Esophagus mucosa (tissue), 1 donor: Measurements from ENCODE around the gene CNTN4. TPM values are rescaled to one million over a fixed set of nuclear protein-coding genes. Genes with fewer than 3 reads are reported as not detected.

Experiments used
- ATAC-seq: fragments of 200-7000 bp; cut with Tn5 transposase; one replicate; pipeline ENCODE4 v1.9.1; 2020
- total RNA-seq: library from RNA; stranded (reverse); gene quantifications from one replicate; pipeline ENCODE4 v1.2.4, GENCODE V29; 2023
- donor health status: DM: yes; HTN: yes; CAD: no.

The CNTN4 gene
- total RNA-seq, 1 donor from 2014 or later = 0.68 TPM

DNA sequence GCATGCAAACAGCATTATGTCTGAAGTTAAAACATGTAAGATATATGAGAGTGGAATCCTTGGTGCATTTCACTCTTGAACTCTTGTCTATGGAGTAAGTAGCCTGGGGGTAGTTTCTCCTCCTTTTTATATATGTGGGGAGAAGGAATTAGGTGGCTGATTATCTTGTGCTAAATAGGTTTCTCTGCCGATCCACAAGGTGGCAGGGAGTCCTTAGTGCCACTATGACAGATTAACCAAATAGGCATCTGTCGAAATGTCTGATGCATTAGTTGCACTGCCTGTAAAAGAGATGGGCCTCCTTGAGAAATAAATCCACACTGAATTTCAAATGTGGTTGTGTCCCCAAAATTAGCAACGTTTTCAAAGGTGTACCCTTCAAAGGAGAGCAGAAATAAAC is 170.1 kb downstream of the CNTN4 start:
- no peak for ATAC-seq

DNA sequence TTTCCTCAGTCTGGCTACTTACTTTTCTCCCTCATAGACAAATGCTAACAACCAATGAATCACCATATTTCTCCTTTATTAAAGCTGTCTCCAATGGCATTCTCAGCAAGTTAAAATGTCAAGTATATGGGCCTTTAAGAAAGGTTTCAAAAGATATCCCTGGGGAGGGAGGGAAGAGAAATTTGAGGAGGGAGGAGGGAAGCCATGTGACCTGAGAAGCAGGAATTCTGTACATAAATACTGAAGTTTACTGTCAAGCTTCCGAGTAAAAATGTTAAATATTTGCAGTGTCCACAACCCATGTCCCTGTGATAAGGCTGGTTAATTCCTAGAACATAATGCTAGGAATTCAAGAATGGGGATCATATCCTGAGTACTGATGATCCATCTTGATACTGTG is 175.9 kb downstream of the CNTN4 start:
- no peak for ATAC-seq

DNA sequence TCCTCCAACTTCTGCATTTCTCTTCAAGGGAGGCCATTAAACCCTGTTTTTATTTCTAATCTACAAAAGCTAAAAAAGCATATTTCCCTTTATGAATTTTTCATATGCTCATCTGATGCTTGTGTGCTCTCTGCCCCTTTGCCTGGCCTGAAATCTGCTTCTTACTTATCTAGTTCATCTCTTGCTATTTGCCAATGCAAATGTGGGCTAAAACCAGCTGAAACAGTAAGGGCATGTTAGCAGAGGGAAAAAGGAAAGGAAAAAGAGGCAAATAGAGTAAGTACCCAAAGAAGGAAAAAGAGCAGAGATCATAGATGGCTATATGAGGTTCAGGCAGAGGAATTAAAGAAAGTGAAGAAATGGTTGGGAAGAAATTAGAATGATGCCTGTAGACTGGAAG is 185.2 kb downstream of the CNTN4 start:
- no peak for ATAC-seq

DNA sequence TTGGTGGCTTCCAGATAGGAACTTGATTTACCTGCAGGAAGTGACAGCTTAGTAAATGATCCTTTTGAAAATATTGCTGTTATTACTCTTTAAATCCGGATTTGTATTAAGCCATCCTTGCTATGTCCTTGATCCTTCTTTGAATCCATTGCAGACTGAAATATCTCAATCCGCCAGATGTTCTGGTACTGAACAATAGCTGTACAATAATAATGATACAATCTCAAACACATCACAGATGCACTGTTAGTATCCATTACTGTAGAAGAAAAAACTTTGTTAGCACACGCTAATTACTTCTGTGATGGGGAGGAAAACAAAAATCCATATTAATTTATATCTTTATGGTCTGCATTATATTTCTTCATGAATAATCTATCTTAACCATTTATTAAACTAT is 202.3 kb downstream of the CNTN4 start:
- ATAC-seq = no peak

- no peak for ATAC-seq
Observed at GRCh38 chr3:2301361-2301760, 202.7 kb downstream of the CNTN4 start.

GRCh38 chr3:2303566-2303965 is 204.9 kb downstream of the CNTN4 start:
- ATAC-seq = no peak

DNA sequence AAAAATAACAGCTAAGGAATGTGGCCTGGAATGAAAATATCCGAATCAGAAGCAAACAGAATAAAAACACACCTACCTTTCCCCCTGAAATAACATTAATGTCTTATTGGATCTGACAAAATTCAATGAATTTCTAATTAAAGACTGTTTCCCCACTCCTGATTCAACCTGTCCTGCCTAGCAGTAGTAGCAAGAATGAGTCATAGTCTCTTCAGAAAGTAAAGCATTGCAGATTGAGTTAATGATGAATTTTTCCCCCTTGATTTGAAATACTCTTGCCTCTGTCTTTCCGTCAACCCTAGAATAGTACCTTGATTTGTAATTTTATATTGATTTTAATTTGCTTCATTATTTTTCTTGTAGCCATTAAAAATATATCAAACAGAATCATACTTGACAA is 212.4 kb downstream of the CNTN4 start:
- no peak for ATAC-seq

DNA sequence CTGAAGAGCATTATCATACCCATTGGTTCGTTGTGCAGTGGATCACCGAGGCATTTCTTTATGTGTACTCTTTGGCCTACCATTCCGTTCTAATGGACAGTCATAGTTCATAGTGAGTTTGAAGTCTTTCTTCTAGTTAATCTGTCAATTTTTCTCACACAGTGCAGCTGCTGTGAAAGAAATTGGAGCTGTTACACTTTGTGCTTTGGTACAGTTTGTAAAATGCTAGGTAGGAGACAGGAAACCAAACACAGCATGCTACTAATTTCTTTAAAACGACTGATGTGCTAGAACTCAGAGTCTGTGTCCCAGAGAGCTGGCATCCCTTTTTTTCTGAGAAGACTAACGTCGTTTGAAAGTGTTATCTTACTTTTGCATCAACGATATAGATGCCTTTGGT is 218.9 kb downstream of the CNTN4 start:
- no peak for ATAC-seq

- ATAC-seq = no peak
Observed at GRCh38 chr3:2334921-2335320, 236.3 kb downstream of the CNTN4 start.

GRCh38 chr3:2343031-2343682 is 244.5 kb downstream of the CNTN4 start:
- ATAC-seq = no peak

DNA sequence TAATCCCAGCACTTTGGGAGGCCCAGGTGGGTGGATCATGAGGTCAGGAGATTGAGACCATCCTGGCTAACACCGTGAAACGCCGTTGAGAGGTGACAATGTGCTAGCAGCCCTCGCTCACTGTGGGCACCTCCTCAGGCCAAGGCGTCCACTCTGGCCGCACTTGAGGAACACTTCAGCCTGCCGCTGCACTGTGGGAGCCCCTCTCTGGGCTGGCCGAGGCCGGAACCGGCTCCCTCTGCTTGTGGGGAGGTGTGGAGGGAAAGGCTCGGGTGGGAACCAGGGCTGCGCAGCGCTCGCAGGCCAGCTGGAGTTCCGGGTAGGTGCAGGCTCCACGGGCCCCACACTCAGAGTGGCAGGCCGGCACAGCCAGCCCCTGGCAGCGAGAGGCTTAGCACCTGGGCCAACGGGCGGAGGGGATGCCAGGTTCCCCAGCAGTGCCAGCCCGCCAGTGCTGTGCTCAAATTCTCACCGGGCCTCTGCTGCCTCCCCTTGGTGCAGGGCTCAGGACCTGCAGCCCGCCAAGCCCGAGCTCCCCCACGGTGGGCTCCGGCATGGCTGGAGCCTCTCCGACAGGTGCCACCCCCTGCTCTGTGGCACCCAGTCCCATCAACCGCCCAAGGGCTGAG is 253.6 kb downstream of the CNTN4 start:
- no peak for ATAC-seq

DNA sequence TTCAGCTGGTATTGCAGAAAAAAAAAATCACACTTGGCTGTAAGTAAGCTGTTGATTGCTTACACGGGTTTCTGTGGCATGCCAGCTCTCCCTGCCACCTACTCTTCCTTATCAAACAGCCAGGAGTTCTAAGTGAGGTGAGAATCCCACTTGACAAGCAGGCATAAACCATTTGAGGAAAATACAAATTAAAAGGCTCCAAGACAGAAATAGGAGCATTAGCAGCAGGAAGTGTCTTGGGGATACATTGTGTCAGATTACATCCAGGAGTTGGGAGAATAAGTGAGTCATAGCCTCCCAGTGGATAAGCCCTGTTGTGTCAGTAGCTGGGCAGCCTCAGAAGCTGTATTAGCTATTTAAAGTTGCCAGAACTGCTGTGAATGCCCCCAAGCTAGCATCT is 256.0 kb downstream of the CNTN4 start:
- no peak for ATAC-seq

DNA sequence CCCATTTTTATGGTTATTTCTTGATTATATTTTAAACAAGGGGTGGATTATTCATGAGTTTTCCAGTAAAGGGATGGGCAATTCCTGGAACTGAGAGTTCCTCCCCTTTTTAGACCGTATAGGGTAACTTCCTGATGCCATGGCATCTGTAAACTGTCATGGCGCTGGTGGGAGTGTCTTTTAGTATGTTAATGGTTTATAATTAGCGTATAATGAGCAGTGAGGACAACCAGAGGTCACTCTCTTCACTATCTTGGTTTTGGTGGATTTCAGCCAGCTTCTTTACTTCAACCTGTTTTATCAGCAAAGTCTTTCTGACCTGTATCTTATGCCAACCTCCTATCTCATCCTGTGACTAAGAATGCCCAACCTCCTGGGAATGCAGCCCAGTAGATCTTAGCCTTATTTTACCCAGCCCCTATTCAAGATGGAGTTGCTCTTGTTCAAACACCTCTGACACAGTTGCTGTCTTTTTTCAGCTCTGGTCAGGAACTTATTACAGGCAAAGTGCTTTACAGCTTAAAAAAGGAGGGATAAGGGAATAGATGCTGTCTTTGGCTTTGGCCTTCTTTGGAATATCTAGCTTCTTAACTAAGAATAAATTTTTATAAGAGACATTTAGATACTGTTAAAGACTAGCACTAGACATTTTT is 257.8 kb downstream of the CNTN4 start:
- ATAC-seq = no peak

- no peak for ATAC-seq
Observed at GRCh38 chr3:2360815-2361214, 262.1 kb downstream of the CNTN4 start.

- no peak for ATAC-seq
Observed at GRCh38 chr3:2362122-2362521, 263.5 kb downstream of the CNTN4 start.

GRCh38 chr3:2363854-2364253 is 265.2 kb downstream of the CNTN4 start:
- no peak for ATAC-seq

GRCh38 chr3:2370317-2370716 is 271.7 kb downstream of the CNTN4 start:
- ATAC-seq = no peak

DNA sequence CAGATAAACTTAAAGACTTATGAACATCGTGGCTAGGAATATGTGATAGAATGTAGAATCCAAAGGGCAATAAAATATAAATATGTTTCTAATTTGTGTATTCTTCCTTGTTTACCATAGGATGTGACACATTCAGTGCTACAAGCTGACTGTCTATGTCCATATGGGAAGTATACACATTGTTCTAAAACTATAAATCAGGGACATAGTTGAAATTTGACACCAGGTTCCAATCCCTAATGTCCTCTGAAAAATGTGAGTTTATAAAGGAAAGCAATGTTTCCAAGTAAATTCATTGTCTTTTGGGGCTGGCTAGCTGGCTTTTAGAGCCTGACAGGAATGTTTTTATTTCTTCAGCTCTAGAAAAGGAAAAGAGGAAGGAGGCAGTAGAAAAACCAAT is 273.6 kb downstream of the CNTN4 start:
- no peak for ATAC-seq

- ATAC-seq = no peak
Observed at GRCh38 chr3:2375376-2375775, 276.7 kb downstream of the CNTN4 start.

- no peak for ATAC-seq
Observed at GRCh38 chr3:2377281-2377680, 278.6 kb downstream of the CNTN4 start.

DNA sequence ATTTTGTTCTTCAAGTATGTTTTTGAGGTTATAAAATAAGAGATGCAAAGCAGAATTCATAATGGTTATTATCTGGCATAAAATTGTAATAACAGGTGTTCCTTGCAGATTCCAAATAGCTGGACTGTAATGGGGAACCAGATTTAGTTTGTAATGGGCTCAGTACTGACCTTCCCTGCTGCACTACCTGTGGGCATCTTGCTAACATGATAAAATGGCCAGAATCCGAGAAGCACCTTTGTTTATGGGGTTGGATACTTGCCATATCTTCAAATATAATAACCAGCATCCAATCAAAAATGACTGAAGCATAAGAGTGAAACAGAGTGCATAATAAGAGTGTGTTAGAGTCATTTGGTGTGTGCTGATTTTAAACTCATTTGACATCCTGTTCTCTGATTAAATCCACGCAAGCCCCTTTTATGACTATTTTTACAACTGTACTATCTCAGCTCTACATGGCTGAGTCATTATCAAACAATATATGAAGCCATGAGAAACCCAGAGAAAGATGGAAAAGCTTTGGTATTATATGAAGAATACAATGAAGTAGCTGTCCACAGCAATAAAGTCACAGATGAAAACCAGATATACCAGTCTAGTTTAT is 292.4 kb downstream of the CNTN4 start:
- ATAC-seq = no peak

DNA sequence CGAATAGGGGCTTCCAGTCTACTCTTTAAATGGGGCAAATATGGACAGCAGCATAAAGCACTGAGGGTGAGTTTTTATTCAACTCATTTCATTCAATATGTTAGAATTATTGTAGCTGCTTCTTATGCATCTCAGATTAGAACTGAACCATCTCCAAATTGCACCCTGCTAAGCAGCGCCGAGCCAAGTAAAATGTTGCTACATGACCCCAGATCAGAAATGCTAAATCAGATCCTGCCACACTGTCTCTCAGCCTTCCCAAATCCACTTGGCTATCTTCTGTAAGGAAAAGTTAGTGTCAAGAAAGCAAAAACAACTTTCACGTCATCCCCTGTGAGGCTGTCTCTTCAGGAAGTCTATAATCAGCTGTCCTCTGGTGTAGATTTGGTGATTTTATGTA is 293.2 kb downstream of the CNTN4 start:
- ATAC-seq = no peak

GRCh38 chr3:2392981-2393380 is 294.3 kb downstream of the CNTN4 start:
- ATAC-seq = no peak

DNA sequence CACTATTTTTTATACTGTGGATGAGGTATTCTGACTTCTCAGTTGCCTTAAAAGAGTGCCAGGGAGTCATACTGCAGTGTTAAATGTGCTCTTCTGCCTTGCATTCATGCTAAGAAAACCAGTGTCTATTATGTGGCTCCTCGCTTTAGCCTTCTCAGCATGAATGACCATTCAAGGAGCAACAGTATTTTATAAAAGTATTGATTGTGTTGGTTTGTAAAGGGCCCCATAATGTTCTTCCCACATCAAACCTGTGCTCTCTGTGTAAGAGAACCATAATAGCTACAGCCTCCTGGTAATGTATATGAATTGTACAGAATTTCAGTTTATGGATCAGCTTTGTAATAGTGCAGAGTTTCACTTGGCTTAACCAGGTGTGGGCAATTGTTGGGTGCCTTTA is 316.4 kb downstream of the CNTN4 start:
- ATAC-seq = no peak
